HepG2 (cell line): ENCODE results near the gene SLC1A3. TPM values are rescaled to one million over a fixed set of nuclear protein-coding genes. Genes with fewer than 3 reads are reported as not detected.
A peak's percentile ranks its signal among the peaks of the same experiment; 100 is the strongest.

Experiments
- KMT2B ChIP-seq: IDR thresholded peaks from 2 replicates; pipeline ENCODE4 v1.6.1; 2016; ENCODE audit warnings: missing genetic modification reagents, missing compliant biosample characterization
- RXRA ChIP-seq: sonication (generic); formaldehyde crosslinking; IDR thresholded peaks from 2 replicates; pipeline ENCODE4 v1.5.1; 2020; ENCODE audit warnings: missing genetic modification reagents
- polyA plus RNA-seq, 8 experiments: library from polyadenylated mRNA; depleted of rRNA in 3 of 8; stranded (reverse) in 7 of 8; unstranded in 1 of 8; fragments of >200 nt; fragmentation: Illumina TruSeq in 4 of 8; extraction: Trizol in 4 of 8; gene quantifications; 2 replicates each; pipeline versions ENCODE4 v1.2.1 to v1.2.3, GENCODE V29; 2011 to 2016; ENCODE audit warnings: low read depth in 4 of 8, missing spikeins in 1 of 8, mixed read lengths in 1 of 8; ENCODE audit not compliant: insufficient read depth in 1 of 8
- total RNA-seq, 5 experiments: library from RNA; depleted of rRNA; stranded (reverse); fragments of >200 nt; fragmentation: Illumina TruSeq; extraction: Trizol; gene quantifications; 2 replicates each; pipeline ENCODE4 v1.2.3, GENCODE V29; 2016; ENCODE audit warnings: low read depth in 1 of 5
- TF ChIP-seq, protein P1 (sequence below): sonication (generic); formaldehyde crosslinking; IDR thresholded peaks from 2 replicates; pipeline ENCODE4 v1.4.0; 2020; ENCODE audit warnings: low read depth, missing genetic modification reagents
- TF ChIP-seq, protein P2 (sequence below): sonication (generic); formaldehyde crosslinking; IDR thresholded peaks from 2 replicates; pipeline ENCODE4 v1.5.1; 2020; ENCODE audit warnings: missing genetic modification reagents, mild to moderate bottlenecking, borderline replicate concordance
- TF ChIP-seq, protein P3 (sequence below): sonication (generic); formaldehyde crosslinking; IDR thresholded peaks from 2 replicates; pipeline ENCODE4 v1.4.0; 2020; ENCODE audit warnings: missing genetic modification reagents, mild to moderate bottlenecking, borderline replicate concordance
- TF ChIP-seq, protein P4 (sequence below): IDR thresholded peaks from 2 replicates; pipeline ENCODE4 v1.6.1; 2018; ENCODE audit warnings: missing genetic modification reagents, mild to moderate bottlenecking, missing compliant biosample characterization

Gene SLC1A3
- total and polyA plus RNA-seq, 2 of the 13 experiments (the other 11 are each of a cell fraction or from before 2014, with no cell fraction given): 0.09 TPM; not detected in 1

DNA sequence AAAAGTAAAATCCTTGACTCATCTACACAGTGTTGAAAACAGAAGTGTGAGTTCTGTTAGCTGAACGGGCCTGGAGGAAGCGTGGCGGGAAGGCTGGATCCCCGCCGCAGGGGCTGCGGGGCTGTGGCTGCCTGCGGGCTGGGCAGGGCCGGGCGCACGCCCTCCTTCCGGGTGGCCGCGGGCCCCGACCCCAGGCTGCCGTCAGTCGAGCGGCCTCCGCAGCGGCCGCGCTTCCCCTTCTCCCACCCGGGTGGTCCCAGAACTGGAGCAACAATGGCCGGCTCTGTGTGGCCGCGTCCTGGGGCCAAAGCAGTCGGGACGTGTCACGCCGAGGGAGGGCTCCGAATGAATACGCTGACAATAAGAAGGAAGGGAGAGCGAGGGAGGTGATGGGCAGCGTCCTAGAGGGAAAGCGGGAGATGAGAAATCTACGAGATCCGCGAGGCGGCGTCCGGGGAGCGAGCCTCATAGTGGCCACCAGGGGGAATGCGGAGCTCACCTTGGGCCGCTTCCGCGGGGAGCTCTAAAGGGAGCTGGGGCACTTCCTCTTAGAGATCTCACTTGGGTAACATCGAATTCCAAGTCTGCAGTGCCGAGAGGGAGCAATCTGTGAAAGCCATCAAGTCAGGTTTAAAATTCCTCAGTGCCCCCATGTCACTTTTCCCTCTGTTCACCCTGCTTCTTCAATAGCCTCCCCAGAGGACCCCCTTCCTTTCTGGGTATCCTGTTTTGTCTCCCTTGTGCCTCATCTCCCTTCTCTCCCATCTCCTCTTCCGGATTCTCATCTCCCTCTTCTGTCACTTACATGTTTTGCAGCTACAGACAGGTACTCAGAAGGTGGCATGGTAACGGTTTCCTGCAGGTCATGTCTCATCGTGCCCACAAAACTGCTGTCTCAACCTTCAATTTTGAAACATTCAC is 83.9 kb downstream of the SLC1A3 start (continued):
- TF ChIP-seq, protein P1, sequence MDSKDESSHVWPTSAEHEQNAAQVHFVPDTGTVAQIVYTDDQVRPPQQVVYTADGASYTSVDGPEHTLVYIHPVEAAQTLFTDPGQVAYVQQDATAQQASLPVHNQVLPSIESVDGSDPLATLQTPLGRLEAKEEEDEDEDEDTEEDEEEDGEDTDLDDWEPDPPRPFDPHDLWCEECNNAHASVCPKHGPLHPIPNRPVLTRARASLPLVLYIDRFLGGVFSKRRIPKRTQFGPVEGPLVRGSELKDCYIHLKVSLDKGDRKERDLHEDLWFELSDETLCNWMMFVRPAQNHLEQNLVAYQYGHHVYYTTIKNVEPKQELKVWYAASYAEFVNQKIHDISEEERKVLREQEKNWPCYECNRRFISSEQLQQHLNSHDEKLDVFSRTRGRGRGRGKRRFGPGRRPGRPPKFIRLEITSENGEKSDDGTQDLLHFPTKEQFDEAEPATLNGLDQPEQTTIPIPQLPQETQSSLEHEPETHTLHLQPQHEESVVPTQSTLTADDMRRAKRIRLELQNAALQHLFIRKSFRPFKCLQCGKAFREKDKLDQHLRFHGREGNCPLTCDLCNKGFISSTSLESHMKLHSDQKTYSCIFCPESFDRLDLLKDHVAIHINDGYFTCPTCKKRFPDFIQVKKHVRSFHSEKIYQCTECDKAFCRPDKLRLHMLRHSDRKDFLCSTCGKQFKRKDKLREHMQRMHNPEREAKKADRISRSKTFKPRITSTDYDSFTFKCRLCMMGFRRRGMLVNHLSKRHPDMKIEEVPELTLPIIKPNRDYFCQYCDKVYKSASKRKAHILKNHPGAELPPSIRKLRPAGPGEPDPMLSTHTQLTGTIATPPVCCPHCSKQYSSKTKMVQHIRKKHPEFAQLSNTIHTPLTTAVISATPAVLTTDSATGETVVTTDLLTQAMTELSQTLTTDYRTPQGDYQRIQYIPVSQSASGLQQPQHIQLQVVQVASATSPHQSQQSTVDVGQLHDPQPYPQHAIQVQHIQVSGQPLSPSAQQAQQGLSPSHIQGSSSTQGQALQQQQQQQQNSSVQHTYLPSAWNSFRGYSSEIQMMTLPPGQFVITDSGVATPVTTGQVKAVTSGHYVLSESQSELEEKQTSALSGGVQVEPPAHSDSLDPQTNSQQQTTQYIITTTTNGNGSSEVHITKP: no peak
- 0 out of 2 replicates have a peak, but pooled peaks have one; percentile 46 for TF ChIP-seq KMT2B (CRISPR knock-in tag)
- 0 out of 2 replicates have a peak, but pooled peaks have one; percentile 17 for TF ChIP-seq RXRA (CRISPR knock-in tag)
- TF ChIP-seq, protein P2, sequence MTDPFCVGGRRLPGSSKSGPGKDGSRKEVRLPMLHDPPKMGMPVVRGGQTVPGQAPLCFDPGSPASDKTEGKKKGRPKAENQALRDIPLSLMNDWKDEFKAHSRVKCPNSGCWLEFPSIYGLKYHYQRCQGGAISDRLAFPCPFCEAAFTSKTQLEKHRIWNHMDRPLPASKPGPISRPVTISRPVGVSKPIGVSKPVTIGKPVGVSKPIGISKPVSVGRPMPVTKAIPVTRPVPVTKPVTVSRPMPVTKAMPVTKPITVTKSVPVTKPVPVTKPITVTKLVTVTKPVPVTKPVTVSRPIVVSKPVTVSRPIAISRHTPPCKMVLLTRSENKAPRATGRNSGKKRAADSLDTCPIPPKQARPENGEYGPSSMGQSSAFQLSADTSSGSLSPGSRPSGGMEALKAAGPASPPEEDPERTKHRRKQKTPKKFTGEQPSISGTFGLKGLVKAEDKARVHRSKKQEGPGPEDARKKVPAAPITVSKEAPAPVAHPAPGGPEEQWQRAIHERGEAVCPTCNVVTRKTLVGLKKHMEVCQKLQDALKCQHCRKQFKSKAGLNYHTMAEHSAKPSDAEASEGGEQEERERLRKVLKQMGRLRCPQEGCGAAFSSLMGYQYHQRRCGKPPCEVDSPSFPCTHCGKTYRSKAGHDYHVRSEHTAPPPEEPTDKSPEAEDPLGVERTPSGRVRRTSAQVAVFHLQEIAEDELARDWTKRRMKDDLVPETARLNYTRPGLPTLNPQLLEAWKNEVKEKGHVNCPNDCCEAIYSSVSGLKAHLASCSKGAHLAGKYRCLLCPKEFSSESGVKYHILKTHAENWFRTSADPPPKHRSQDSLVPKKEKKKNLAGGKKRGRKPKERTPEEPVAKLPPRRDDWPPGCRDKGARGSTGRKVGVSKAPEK (CRISPR knock-in tag): peak; percentile 64; the same call in 1 of the 2 replicates
- TF ChIP-seq, protein P3, sequence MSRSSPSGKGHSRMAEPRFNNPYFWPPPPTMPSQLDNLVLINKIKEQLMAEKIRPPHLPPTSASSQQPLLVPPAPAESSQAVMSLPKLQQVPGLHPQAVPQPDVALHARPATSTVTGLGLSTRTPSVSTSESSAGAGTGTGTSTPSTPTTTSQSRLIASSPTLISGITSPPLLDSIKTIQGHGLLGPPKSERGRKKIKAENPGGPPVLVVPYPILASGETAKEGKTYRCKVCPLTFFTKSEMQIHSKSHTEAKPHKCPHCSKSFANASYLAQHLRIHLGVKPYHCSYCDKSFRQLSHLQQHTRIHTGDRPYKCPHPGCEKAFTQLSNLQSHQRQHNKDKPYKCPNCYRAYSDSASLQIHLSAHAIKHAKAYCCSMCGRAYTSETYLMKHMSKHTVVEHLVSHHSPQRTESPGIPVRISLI (CRISPR knock-in tag): no peak
- TF ChIP-seq, protein P4, sequence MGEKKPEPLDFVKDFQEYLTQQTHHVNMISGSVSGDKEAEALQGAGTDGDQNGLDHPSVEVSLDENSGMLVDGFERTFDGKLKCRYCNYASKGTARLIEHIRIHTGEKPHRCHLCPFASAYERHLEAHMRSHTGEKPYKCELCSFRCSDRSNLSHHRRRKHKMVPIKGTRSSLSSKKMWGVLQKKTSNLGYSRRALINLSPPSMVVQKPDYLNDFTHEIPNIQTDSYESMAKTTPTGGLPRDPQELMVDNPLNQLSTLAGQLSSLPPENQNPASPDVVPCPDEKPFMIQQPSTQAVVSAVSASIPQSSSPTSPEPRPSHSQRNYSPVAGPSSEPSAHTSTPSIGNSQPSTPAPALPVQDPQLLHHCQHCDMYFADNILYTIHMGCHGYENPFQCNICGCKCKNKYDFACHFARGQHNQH (CRISPR knock-in tag): peak; percentile 31; the same call in 1 of the 2 replicates
